ENCODE data around the gene CRIM1.

The CRIM1 gene

DNA sequence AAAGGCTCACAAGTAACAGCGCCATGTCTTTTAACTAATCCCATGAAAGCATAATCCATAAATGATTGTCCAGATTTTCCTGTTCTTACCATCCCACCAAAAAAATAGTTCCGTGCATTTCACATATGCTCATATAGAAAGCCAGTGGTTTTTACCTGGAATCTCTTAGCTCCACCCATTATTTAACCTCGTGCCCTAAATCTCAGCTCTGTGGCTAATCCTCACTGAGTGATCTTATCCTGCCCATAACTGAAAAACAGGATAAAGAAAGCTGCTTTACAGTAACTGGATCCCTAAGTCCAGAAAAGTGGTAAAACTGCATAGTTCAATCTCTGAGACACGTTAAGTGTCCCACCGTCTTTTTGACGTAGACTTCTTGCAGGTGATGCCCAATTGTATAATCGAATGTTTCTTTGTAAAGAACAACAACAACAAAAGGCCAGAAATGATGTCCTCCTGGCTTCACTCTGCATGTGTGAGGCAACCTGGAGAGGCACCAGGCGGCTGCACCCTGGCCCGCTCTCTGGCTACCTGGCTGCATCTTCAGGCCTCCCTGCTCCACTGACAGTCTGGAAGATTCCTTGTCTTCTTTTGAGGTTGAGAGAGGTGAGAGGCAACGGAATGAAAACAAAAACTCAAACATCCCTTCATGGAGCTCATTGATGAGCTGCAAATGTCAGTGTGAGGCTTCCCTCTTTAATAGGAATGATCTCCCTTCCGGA is 203.8 kb downstream of the CRIM1 start:
- Histone ChIP-seq H3K27me3 (ENCODE audit: insufficient read depth, low read length, poor library complexity, severe bottlenecking) (no peaks in the 10 kb centered on the region), H3K4me3 (ENCODE audit: low read length, poor library complexity, severe bottlenecking) (no peak overlapping the region), H2AFZ (ENCODE audit: low read length) (no peak overlapping the region), H3K36me3 (ENCODE audit: insufficient read depth, low read length) (peaks cover 39% of the 10 kb centered on the region; the same call in 1 of the 2 replicates), H3K9me2 (replicated peaks; ENCODE audit: low read depth, low read length) (no peaks in the 10 kb centered on the region), H3K4me1 (ENCODE audit: insufficient read depth, low read length, poor library complexity, severe bottlenecking) (peaks cover 8% of the 10 kb centered on the region), H3K9ac (ENCODE audit: low read depth, low read length, poor library complexity, severe bottlenecking) (no peak overlapping the region), H4K20me1 (ENCODE audit: insufficient read depth, low read length, poor library complexity, severe bottlenecking) (no peaks in the 10 kb centered on the region), H3K4me2 (ENCODE audit: low read depth, low read length, poor library complexity, severe bottlenecking) (no peak overlapping the region), H3F3A (ENCODE audit: low read depth) (no peaks in the 10 kb centered on the region), H3K9me3 (ENCODE audit: insufficient read depth, low read depth, low read length) (no peaks in the 10 kb centered on the region), H3K79me2 (ENCODE audit: insufficient read depth, low read length) (no peaks in the 10 kb centered on the region)
- TF ChIP-seq, protein P1, sequence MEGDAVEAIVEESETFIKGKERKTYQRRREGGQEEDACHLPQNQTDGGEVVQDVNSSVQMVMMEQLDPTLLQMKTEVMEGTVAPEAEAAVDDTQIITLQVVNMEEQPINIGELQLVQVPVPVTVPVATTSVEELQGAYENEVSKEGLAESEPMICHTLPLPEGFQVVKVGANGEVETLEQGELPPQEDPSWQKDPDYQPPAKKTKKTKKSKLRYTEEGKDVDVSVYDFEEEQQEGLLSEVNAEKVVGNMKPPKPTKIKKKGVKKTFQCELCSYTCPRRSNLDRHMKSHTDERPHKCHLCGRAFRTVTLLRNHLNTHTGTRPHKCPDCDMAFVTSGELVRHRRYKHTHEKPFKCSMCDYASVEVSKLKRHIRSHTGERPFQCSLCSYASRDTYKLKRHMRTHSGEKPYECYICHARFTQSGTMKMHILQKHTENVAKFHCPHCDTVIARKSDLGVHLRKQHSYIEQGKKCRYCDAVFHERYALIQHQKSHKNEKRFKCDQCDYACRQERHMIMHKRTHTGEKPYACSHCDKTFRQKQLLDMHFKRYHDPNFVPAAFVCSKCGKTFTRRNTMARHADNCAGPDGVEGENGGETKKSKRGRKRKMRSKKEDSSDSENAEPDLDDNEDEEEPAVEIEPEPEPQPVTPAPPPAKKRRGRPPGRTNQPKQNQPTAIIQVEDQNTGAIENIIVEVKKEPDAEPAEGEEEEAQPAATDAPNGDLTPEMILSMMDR (conservative IDR thresholded peaks at IDR 0.05; ENCODE audit: low read length), result no peak
- TF ChIP-seq EZH2phosphoT487 (IDR thresholded peaks at IDR 0.05; ENCODE audit: borderline replicate concordance), result no peak

DNA sequence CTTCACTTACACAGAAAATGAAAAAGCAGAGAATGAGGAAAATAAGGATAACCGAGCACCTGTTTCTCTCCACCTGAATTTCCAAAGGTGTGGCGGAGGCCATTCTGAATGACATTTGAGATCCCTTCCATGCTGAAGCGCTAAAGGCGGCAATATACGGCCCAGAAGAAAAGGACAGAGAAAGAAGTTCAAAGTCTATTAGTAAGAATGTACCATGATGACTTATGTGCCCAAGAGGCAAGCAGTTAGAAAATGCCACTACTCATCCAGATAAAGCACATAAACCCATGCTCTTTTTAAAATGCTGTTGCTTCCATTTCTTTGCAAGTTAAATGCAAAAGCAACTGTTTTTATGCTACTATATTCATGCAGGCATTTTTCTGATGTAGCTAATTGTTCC is 205.1 kb downstream of the CRIM1 start:
- peaks cover 8% of the 10 kb centered on the region for H3K4me1 ChIP-seq (ENCODE audit: insufficient read depth, low read length, poor library complexity, severe bottlenecking)
- no peaks in the 10 kb centered on the region for H3K9me3 ChIP-seq (ENCODE audit: insufficient read depth, low read depth, low read length)
- H4K20me1 ChIP-seq (ENCODE audit: insufficient read depth, low read length, poor library complexity, severe bottlenecking), result no peaks in the 10 kb centered on the region
- H3K4me3 ChIP-seq (ENCODE audit: low read length, poor library complexity, severe bottlenecking), result no peak overlapping the region
- no peak overlapping the region for H3K4me2 ChIP-seq (ENCODE audit: low read depth, low read length, poor library complexity, severe bottlenecking)
- TF ChIP-seq, protein P1 (conservative IDR thresholded peaks at IDR 0.05; ENCODE audit: low read length), result no peak
- no peak for TF ChIP-seq EZH2phosphoT487 (IDR thresholded peaks at IDR 0.05; ENCODE audit: borderline replicate concordance)
- peaks cover 33% of the 10 kb centered on the region; the same call in 1 of the 2 replicates for H3K36me3 ChIP-seq (ENCODE audit: insufficient read depth, low read length)
- H3F3A ChIP-seq (ENCODE audit: low read depth), result no peaks in the 10 kb centered on the region
- H2AFZ ChIP-seq (ENCODE audit: low read length), result no peak overlapping the region
- H3K79me2 ChIP-seq (ENCODE audit: insufficient read depth, low read length), result no peaks in the 10 kb centered on the region
- H3K27me3 ChIP-seq (ENCODE audit: insufficient read depth, low read length, poor library complexity, severe bottlenecking), result no peaks in the 10 kb centered on the region
- H3K9ac ChIP-seq (ENCODE audit: low read depth, low read length, poor library complexity, severe bottlenecking), result no peak overlapping the region
- no peaks in the 10 kb centered on the region for H3K9me2 ChIP-seq (replicated peaks; ENCODE audit: low read depth, low read length)

DNA sequence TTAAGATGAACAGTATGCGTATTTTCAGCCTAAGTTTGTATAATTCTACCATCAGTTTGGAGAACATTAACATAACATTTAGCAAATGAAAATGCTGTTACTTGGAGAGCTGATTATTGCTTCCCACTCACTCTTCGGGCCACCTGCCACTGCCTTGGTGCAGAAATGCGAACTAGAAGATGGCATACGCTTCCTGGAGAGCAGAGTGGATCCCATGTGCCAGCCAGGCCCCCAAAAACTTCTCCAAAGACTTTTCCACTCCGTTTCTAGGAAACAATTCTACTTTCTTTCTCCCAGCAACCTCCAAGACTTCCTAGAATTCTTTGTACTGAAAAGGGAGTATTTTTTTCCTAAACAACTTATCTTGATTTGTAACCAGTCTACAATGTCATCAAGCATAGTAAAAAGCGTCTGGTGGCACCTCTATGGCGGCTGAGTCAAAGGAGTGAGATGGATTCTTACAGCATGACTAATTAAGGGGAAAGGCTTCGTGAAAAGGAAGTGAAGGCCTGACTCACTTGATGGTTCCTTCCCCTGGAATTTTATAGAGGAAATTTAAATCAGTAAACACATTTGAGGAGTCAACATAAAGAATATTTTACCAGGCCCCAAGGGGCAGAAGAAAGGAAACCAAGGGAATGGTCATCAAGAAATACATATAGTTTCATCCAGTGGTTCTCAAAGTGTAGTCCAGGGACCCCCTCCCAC is 205.8 kb downstream of the CRIM1 start:
- H3K9me2 ChIP-seq (replicated peaks; ENCODE audit: low read depth, low read length), result no peaks in the 10 kb centered on the region
- H3F3A ChIP-seq (ENCODE audit: low read depth), result no peaks in the 10 kb centered on the region
- H3K4me2 ChIP-seq (ENCODE audit: low read depth, low read length, poor library complexity, severe bottlenecking), result peak overlapping the region; percentile 29
- no peaks in the 10 kb centered on the region for H4K20me1 ChIP-seq (ENCODE audit: insufficient read depth, low read length, poor library complexity, severe bottlenecking)
- peaks cover 8% of the 10 kb centered on the region for H3K4me1 ChIP-seq (ENCODE audit: insufficient read depth, low read length, poor library complexity, severe bottlenecking)
- H3K79me2 ChIP-seq (ENCODE audit: insufficient read depth, low read length), result no peaks in the 10 kb centered on the region
- H3K36me3 ChIP-seq (ENCODE audit: insufficient read depth, low read length), result peaks cover 30% of the 10 kb centered on the region; the same call in 1 of the 2 replicates
- H3K4me3 ChIP-seq (ENCODE audit: low read length, poor library complexity, severe bottlenecking), result no peak overlapping the region
- H2AFZ ChIP-seq (ENCODE audit: low read length), result no peak overlapping the region
- no peak overlapping the region for H3K9ac ChIP-seq (ENCODE audit: low read depth, low read length, poor library complexity, severe bottlenecking)
- no peaks in the 10 kb centered on the region for H3K27me3 ChIP-seq (ENCODE audit: insufficient read depth, low read length, poor library complexity, severe bottlenecking)
- no peaks in the 10 kb centered on the region for H3K9me3 ChIP-seq (ENCODE audit: insufficient read depth, low read depth, low read length)
- TF ChIP-seq, protein P1 (conservative IDR thresholded peaks at IDR 0.05; ENCODE audit: low read length), result no peak
- TF ChIP-seq EZH2phosphoT487 (IDR thresholded peaks at IDR 0.05; ENCODE audit: borderline replicate concordance), result no peak

All from Loucy (cell line).